Measurements from ENCODE around the gene ITM2B. TPM values are rescaled to one million over a fixed set of nuclear protein-coding genes. Genes with fewer than 3 reads are reported as not detected.

The ITM2B gene
- polyA plus RNA-seq, 4 donors, result 288 to 596 (median 393) TPM

DNA sequence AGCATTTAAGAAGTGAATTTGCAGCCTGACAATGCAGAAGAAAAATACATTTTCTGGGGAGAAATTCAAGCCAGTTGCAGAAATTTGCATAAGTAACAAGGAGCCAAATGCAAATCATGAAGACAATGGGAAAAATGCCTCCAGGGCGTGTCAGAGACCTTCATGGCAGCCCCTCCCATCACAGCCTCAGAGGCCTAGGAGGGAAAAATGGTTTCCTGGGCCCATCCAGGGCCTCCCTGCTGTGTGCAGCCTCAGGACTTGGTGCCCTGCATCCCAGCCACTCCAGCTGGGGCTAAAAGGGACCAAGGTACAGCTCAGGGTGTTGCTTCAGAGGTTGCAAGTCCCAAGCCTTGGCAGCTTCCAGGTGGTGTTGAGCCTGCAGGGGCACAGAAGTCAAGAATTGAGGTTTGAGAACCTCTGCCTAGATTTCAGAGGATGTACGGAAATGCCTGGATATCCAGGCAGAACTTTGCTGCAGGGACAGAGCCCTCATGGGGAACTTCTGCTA is 16.7 kb upstream of the ITM2B start:
- DNase-seq, result peak in 1 of 2 donors; percentile 37
- no peak overlapping the region for H3K4me3 ChIP-seq (ENCODE audit: low read depth in 1 of 3, low read length in 3 of 3)
- H3K36me3 ChIP-seq (ENCODE audit: control insufficient read depth in 3 of 3, insufficient read depth in 2 of 3, low read depth in 1 of 3, low read length in 3 of 3), result no peaks in the 10 kb centered on the region
- H3K27ac ChIP-seq (ENCODE audit: low read depth in 1 of 3, low read length in 2 of 3), result peak overlapping the region in 1 of 3 donors; percentile 70
- H3K4me1 ChIP-seq (ENCODE audit: control insufficient read depth in 3 of 3, insufficient read depth in 2 of 3, low read depth in 1 of 3, low read length in 2 of 3), result peaks cover 0 to 29% (median 0%) of the 10 kb centered on the region in 3 donors
- no peak for FAIRE-seq
- H3K27me3 ChIP-seq (ENCODE audit: control insufficient read depth in 3 of 3, insufficient read depth in 3 of 3, low read length in 3 of 3), result no peaks in the 10 kb centered on the region
- H3K9me3 ChIP-seq (ENCODE audit: control insufficient read depth in 2 of 2, insufficient read depth in 1 of 2, low read depth in 1 of 2, low read length in 1 of 2), result peaks cover 0 to 15% of the 10 kb centered on the region in 2 donors
- 85 to 90% (median 89%) methylated on average over 2 of the region's 2 CpGs for WGBS, 3 donors

DNA sequence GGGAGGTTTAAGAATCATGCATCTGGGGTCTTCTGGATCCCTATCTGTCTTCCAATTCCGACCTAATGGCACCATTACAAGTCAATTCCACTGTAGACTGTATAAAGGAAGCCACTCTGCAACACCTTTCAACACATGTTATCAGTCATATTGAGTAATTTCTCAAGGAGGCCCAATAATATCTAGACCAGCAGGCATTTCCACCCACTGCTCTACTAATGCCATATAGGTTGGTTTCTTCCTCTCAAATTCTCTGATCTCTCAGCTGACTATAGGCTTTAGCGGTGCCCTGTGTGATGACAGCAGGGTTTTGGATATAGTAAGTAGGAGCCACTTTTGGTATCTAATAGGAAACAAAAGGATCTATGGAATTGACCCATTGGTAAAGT is 12.4 kb upstream of the ITM2B start:
- FAIRE-seq, result no peak
- DNase-seq, result peak in 1 of 2 donors; percentile 18
- Histone ChIP-seq H3K27ac (ENCODE audit: low read depth in 1 of 3, low read length in 2 of 3) (peak overlapping the region; percentile 16 to 94 (median 42)), H3K36me3 (ENCODE audit: control insufficient read depth in 3 of 3, insufficient read depth in 2 of 3, low read depth in 1 of 3, low read length in 3 of 3) (no peaks in the 10 kb centered on the region), H3K9me3 (ENCODE audit: control insufficient read depth in 2 of 2, insufficient read depth in 1 of 2, low read depth in 1 of 2, low read length in 1 of 2) (peaks cover 0 to 10% of the 10 kb centered on the region in 2 donors), H3K4me1 (ENCODE audit: control insufficient read depth in 3 of 3, insufficient read depth in 2 of 3, low read depth in 1 of 3, low read length in 2 of 3) (peaks cover 3 to 32% (median 7%) of the 10 kb centered on the region in 3 donors), H3K27me3 (ENCODE audit: control insufficient read depth in 3 of 3, insufficient read depth in 3 of 3, low read length in 3 of 3) (no peaks in the 10 kb centered on the region), H3K4me3 (ENCODE audit: low read depth in 1 of 3, low read length in 3 of 3) (no peak overlapping the region)
- WGBS, 3 donors, result 72 to 85% (median 84%) methylated on average over 2 of the region's 2 CpGs

DNA sequence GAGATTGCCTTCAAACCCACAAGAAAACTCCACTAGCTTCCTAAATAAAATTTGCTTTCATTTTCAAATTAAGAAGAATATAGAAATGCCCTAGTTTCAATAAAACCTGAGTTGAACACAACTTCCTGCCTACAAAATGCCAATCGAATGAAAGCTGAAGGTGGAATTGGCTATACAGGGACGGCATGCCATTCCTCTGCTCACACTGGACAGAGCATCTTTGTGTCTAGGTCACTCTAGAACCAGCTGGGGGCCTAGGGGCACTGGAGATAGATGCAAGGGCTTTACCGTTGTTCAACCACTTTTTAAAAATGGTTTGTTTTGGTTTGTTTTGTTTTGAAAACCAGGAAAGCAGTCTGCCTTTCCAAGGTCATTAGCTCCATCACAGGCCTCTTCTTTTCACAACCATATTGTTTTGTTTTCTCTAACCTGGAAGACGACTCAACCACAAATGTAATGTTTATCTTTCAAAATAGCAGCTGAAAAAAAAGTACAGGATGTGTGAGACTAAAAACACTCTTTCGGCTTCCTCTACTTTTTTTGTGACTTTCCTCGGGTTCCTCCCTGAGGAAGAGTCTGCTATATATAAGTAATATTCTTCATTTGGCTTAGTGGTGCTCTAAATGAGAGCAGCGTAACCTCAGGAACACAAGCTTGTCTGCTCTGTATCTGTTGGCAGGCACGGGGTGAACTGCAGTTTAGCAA is 11.9 kb upstream of the ITM2B start:
- 47 to 73% (median 54%) methylated on average over 8 of the region's 8 CpGs for WGBS, 3 donors
- H3K27ac ChIP-seq (ENCODE audit: low read depth in 1 of 3, low read length in 2 of 3), result peak overlapping the region; percentile 42 to 94 (median 52)
- H3K4me3 ChIP-seq (ENCODE audit: low read depth in 1 of 3, low read length in 3 of 3), result no peak overlapping the region
- no peak for FAIRE-seq
- peaks cover 0 to 10% of the 10 kb centered on the region in 2 donors for H3K9me3 ChIP-seq (ENCODE audit: control insufficient read depth in 2 of 2, insufficient read depth in 1 of 2, low read depth in 1 of 2, low read length in 1 of 2)
- DNase-seq, result no peak
- H3K36me3 ChIP-seq (ENCODE audit: control insufficient read depth in 3 of 3, insufficient read depth in 2 of 3, low read depth in 1 of 3, low read length in 3 of 3), result no peaks in the 10 kb centered on the region
- H3K4me1 ChIP-seq (ENCODE audit: control insufficient read depth in 3 of 3, insufficient read depth in 2 of 3, low read depth in 1 of 3, low read length in 2 of 3), result peaks cover 3 to 27% (median 7%) of the 10 kb centered on the region in 3 donors
- no peaks in the 10 kb centered on the region for H3K27me3 ChIP-seq (ENCODE audit: control insufficient read depth in 3 of 3, insufficient read depth in 3 of 3, low read length in 3 of 3)

DNA sequence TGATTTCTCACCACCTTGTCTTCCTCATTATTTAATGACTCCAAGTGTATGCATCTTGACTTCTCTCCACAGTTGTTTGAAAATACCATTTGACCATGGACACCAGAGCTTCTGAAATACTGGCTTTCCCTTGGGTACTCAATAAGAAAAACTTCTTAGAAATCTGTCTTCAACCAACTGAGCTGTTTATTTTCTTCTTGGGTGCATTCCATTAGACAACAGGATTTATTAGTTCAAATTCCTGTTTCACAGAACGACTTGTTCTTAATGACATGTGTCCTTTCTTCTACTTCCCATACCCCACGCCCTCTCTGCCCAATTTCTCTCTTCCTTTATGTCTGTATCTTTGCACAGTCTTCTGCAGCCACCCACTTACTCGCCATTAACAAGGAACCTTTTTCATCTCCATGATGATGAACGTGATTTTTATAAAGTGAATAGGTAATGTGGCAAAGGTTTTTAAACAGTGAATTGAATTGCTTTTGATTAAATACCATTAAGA is 11.3 kb upstream of the ITM2B start:
- FAIRE-seq, result no peak
- 53 to 63% (median 55%) methylated on average over 4 of the region's 4 CpGs for WGBS, 3 donors
- no peak overlapping the region for H3K4me3 ChIP-seq (ENCODE audit: low read depth in 1 of 3, low read length in 3 of 3)

DNA sequence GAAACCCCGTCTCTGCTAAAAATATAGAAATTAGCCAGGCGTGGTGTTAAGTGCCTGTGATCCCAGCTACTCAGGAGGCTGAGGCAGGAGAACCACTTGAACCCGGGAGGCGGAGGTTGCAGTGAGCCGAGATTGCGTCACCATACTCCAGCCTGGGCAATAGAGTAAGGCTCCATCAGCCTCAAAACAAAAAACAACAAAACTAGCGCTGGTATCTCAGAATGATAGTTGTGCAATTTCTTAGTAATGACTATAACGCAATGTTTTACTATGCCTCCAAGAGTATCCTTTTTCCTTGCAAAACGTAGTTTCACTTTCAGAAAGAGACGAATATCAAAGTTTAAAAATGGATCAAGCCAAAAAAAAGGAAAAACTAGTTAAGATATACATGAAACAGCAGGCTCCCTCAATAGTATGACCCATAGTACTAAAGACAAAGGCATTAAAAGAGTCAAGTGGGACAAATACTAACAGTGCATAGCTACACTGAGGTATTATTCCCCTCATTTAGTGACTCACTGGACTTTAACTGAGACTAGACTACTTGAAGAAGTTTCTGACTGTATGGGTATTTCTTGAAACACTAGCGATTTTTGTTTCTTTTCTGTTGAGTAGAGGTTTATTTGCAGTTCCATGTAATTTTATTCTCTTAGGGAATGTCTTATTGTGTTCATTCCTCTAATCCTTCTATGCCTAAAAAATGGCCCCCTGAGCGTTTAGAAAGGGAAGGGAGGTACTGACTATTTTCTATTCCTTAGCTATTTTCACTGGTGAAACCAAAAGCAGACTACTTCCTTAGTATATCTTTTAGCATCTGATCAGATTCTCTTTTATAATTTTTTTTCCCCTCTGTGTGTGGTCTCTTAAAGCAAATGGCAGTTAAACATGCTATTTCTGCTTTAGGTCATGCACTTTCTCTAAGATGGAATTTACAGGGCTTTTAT is 10.4 kb upstream of the ITM2B start:
- FAIRE-seq (no peak), DNase-seq (peak; percentile 60 to 74)
- peak overlapping the region in 1 of 3 donors; percentile 42 for H3K4me3 ChIP-seq (ENCODE audit: low read depth in 1 of 3, low read length in 3 of 3)

More for the DNA sequence above, 11.3 kb upstream of the ITM2B start:
- no peak for DNase-seq
- H3K9me3 ChIP-seq (ENCODE audit: control insufficient read depth in 2 of 2, insufficient read depth in 1 of 2, low read depth in 1 of 2, low read length in 1 of 2), result peaks cover 0 to 4% of the 10 kb centered on the region in 2 donors
- H3K4me1 ChIP-seq (ENCODE audit: control insufficient read depth in 3 of 3, insufficient read depth in 2 of 3, low read depth in 1 of 3, low read length in 2 of 3), result peaks cover 3 to 21% (median 7%) of the 10 kb centered on the region in 3 donors
- H3K27ac ChIP-seq (ENCODE audit: low read depth in 1 of 3, low read length in 2 of 3), result peak overlapping the region in 2 of 3 donors; percentile 79 to 80
- no peaks in the 10 kb centered on the region for H3K27me3 ChIP-seq (ENCODE audit: control insufficient read depth in 3 of 3, insufficient read depth in 3 of 3, low read length in 3 of 3)
- H3K36me3 ChIP-seq (ENCODE audit: control insufficient read depth in 3 of 3, insufficient read depth in 2 of 3, low read depth in 1 of 3, low read length in 3 of 3), result no peaks in the 10 kb centered on the region

DNA sequence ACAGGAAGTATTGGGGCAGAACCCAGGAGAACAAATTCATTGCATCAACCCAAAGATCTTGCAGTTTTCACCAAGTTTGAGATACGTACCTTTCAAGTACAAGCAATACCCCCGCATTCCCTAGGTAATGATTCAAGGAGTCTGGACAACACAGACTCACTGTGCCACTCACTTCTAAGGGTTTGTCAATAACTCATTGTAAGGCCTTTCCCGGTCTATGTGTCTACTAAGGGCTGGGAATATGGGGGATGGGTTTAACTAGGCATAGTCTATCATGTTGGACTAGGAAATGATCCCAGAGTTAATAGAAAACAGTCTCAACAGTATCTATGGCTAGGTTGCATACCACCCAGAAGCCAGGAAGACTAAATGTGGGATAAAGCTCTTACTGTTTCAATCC is 8.3 kb upstream of the ITM2B start:
- H3K9me3 ChIP-seq (ENCODE audit: control insufficient read depth in 2 of 2, insufficient read depth in 1 of 2, low read depth in 1 of 2, low read length in 1 of 2), result no peaks in the 10 kb centered on the region
- DNase-seq, result no peak
- H3K4me1 ChIP-seq (ENCODE audit: control insufficient read depth in 3 of 3, insufficient read depth in 2 of 3, low read depth in 1 of 3, low read length in 2 of 3), result peaks cover 3 to 17% (median 7%) of the 10 kb centered on the region in 3 donors
- no peak overlapping the region for H3K27ac ChIP-seq (ENCODE audit: low read depth in 1 of 3, low read length in 2 of 3)
- H3K4me3 ChIP-seq (ENCODE audit: low read depth in 1 of 3, low read length in 3 of 3), result no peak overlapping the region
- WGBS, 3 donors, result 89 to 93% (median 89%) methylated on average over 3 of the region's 3 CpGs
- no peaks in the 10 kb centered on the region for H3K27me3 ChIP-seq (ENCODE audit: control insufficient read depth in 3 of 3, insufficient read depth in 3 of 3, low read length in 3 of 3)
- no peak for FAIRE-seq
- no peaks in the 10 kb centered on the region for H3K36me3 ChIP-seq (ENCODE audit: control insufficient read depth in 3 of 3, insufficient read depth in 2 of 3, low read depth in 1 of 3, low read length in 3 of 3)

More for the DNA sequence above, 10.4 kb upstream of the ITM2B start:
- Histone ChIP-seq H3K36me3 (ENCODE audit: control insufficient read depth in 3 of 3, insufficient read depth in 2 of 3, low read depth in 1 of 3, low read length in 3 of 3) (no peaks in the 10 kb centered on the region), H3K4me1 (ENCODE audit: control insufficient read depth in 3 of 3, insufficient read depth in 2 of 3, low read depth in 1 of 3, low read length in 2 of 3) (peaks cover 3 to 17% (median 7%) of the 10 kb centered on the region in 3 donors), H3K27ac (ENCODE audit: low read depth in 1 of 3, low read length in 2 of 3) (peak overlapping the region in 2 of 3 donors; percentile 79 to 80), H3K27me3 (ENCODE audit: control insufficient read depth in 3 of 3, insufficient read depth in 3 of 3, low read length in 3 of 3) (no peaks in the 10 kb centered on the region), H3K9me3 (ENCODE audit: control insufficient read depth in 2 of 2, insufficient read depth in 1 of 2, low read depth in 1 of 2, low read length in 1 of 2) (no peaks in the 10 kb centered on the region)
- WGBS, 3 donors, result 22 to 33% (median 31%) methylated on average over 12 of the region's 12 CpGs

DNA sequence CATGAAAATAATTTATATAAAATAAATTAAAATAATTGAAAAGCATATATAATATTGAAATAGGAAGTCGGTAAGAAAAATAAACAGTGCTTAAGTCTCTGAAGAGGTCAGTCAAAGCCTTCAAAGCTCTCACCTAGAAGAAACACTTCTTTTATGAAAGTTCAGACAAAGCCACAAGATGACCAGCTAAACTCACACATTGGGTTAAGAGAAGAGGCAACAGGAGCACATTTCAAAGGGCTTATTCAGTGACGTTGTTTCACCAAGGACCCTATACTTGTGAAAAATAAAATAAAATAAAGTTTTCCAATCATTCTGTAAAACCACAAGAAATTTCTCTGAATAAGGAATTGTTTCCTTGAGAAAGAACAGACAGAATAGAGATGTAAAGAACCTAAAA is 2.5 kb upstream of the ITM2B start:
- 62 to 76% (median 71%) methylated on average over 2 of the region's 2 CpGs for WGBS, 3 donors
- Histone ChIP-seq H3K4me1 (ENCODE audit: control insufficient read depth in 3 of 3, insufficient read depth in 2 of 3, low read depth in 1 of 3, low read length in 2 of 3) (peaks cover 3 to 17% (median 9%) of the 10 kb centered on the region in 3 donors), H3K9me3 (ENCODE audit: control insufficient read depth in 2 of 2, insufficient read depth in 1 of 2, low read depth in 1 of 2, low read length in 1 of 2) (no peaks in the 10 kb centered on the region), H3K27me3 (ENCODE audit: control insufficient read depth in 3 of 3, insufficient read depth in 3 of 3, low read length in 3 of 3) (no peaks in the 10 kb centered on the region), H3K36me3 (ENCODE audit: control insufficient read depth in 3 of 3, insufficient read depth in 2 of 3, low read depth in 1 of 3, low read length in 3 of 3) (no peaks in the 10 kb centered on the region), H3K4me3 (ENCODE audit: low read depth in 1 of 3, low read length in 3 of 3) (no peak overlapping the region), H3K27ac (ENCODE audit: low read depth in 1 of 3, low read length in 2 of 3) (peak overlapping the region in 1 of 3 donors; percentile 95)
- DNase-seq (no peak), FAIRE-seq (no peak)

DNA sequence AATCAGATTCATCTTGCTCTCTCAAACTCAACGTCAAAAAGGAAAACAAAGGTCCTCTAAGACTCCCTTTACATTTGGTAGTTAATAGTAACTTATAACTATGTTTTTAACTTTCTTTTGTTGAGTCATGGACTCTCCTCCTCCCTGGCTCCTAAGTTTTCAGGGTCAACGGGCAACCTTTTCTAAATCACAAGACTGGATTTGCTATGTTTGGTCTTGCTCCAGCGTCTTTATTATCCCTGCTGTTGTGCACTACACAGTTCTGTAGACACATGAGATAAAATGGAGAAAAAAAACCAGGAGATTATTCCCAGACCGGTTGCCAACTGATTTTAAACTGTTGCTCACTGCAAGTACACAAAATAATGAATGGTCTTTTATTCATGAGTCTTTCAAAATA is 1.9 kb upstream of the ITM2B start:
- 17 to 43% (median 25%) methylated on average over 4 of the region's 4 CpGs for WGBS, 3 donors
- FAIRE-seq (no peak), DNase-seq (peak; percentile 44 to 76)

More for the DNA sequence above, 1.9 kb upstream of the ITM2B start:
- H3K9me3 ChIP-seq (ENCODE audit: control insufficient read depth in 2 of 2, insufficient read depth in 1 of 2, low read depth in 1 of 2, low read length in 1 of 2), result no peaks in the 10 kb centered on the region
- peak overlapping the region in 2 of 3 donors; percentile 60 to 95 for H3K27ac ChIP-seq (ENCODE audit: low read depth in 1 of 3, low read length in 2 of 3)
- no peaks in the 10 kb centered on the region for H3K27me3 ChIP-seq (ENCODE audit: control insufficient read depth in 3 of 3, insufficient read depth in 3 of 3, low read length in 3 of 3)
- H3K36me3 ChIP-seq (ENCODE audit: control insufficient read depth in 3 of 3, insufficient read depth in 2 of 3, low read depth in 1 of 3, low read length in 3 of 3), result no peaks in the 10 kb centered on the region
- peaks cover 3 to 19% (median 9%) of the 10 kb centered on the region in 3 donors for H3K4me1 ChIP-seq (ENCODE audit: control insufficient read depth in 3 of 3, insufficient read depth in 2 of 3, low read depth in 1 of 3, low read length in 2 of 3)
- H3K4me3 ChIP-seq (ENCODE audit: low read depth in 1 of 3, low read length in 3 of 3), result no peak overlapping the region

Data from small intestine (tissue), 7 donors.